K562 (cell line): Measurements from ENCODE around the gene OCIAD1. TPM values are rescaled to one million over a fixed set of nuclear protein-coding genes. Genes with fewer than 3 reads are reported as not detected.

Experiments used
- ATAC-seq: fragments of 200-7000 bp; cut with Tn5 transposase; 3 replicates; pipeline ENCODE4 v1.9.1; 2020; ENCODE audit warnings: moderate library complexity
- BruUV-seq: library from RNA; stranded (reverse); fragments of 400-500 nt; replicated peaks from 2 replicates; lab custom pipeline; 2021; lab: Mats Ljungman, UMichigan
- CTCF ChIA-PET: fragments of 300-600 bp; formaldehyde crosslinking; extraction: SDS; loops from one replicate; lab custom pipeline; 2021; ENCODE audit warnings: low intra/inter-chr PET ratio; lab: Yijun Ruan, JAX
- POLR2A ChIA-PET: fragments of 300-600, 350-650 bp; sonication (Branson Sonifier 250); formaldehyde crosslinking; extraction: SDS; loops from one replicate; lab custom pipeline; 2021; ENCODE audit warnings: antibody characterized with exemption, inconsistent platforms; lab: Yijun Ruan, JAX
- DNase-seq, 4 experiments: peaks; one replicate each; pipeline versions ENCODE4 v3.0.0 to v3.0.0-alpha.2; 2011 to 2018; ENCODE audit warnings: low spot score in 3 of 4, mixed read lengths in 3 of 4; ENCODE audit errors: extremely low read depth in 1 of 4
- FAIRE-seq: peaks from 2 replicates; lab custom pipeline; 2011; peaks lifted over from hg19 to GRCh38; lab: Jason Lieb, UNC
- H2AFZ ChIP-seq: 2 replicates; pipeline ENCODE4 v1.6.0; 2011; ENCODE audit warnings: low read depth, low read length, control low read depth, inconsistent platforms
- H3K27ac ChIP-seq: fragments of 200-600 bp; 3 replicates; pipeline ENCODE4 v1.8.0; 2011; ENCODE audit warnings: low read depth, mild to moderate bottlenecking, control low read depth, inconsistent platforms, low read length, moderate library complexity, mixed read lengths; ENCODE audit errors: extremely low read depth
- H3K27me3 ChIP-seq, 2 experiments: fragments of 300-600 bp in 1 of 2; 2 replicates in 1 of 2; 3 replicates in 1 of 2; pipeline versions ENCODE4 v1.6.0 to v1.8.0; 2011; ENCODE audit warnings: inconsistent platforms in 2 of 2, low read length in 2 of 2, mild to moderate bottlenecking in 1 of 2, mixed read lengths in 1 of 2, moderate library complexity in 1 of 2; ENCODE audit not compliant: control insufficient read depth in 2 of 2, insufficient read depth in 2 of 2
- H3K36me3 ChIP-seq: fragments of 300-600 bp; 3 replicates; pipeline ENCODE4 v1.8.0; 2011; ENCODE audit warnings: mild to moderate bottlenecking, low read length, inconsistent platforms; ENCODE audit not compliant: control insufficient read depth, insufficient read depth
- H3K4me1 ChIP-seq, 2 experiments: fragments of 200-600 bp in 1 of 2; replicated peaks in 1 of 2; 2 replicates in 1 of 2; 3 replicates in 1 of 2; pipeline versions ENCODE4 v1.5.1 to v1.8.0; 2011; ENCODE audit warnings: inconsistent platforms in 2 of 2, low read length in 2 of 2, mild to moderate bottlenecking in 1 of 2, mixed read lengths in 1 of 2, moderate library complexity in 1 of 2; ENCODE audit not compliant: control insufficient read depth in 2 of 2, insufficient read depth in 2 of 2
- H3K4me2 ChIP-seq: 2 replicates; pipeline ENCODE4 v1.6.1; 2011; ENCODE audit warnings: low read length, control low read depth, inconsistent platforms, mixed read lengths; ENCODE audit not compliant: insufficient read depth
- H3K4me3 ChIP-seq: fragments of 200-600 bp; sonication (generic), shearing (Covaris generic); 2 replicates; pipeline ENCODE4 v1.5.1; 2016; ENCODE audit warnings: control low read depth, inconsistent platforms
- H3K79me2 ChIP-seq: fragments of 200-600 bp; 3 replicates; pipeline ENCODE4 v1.8.0; 2011; ENCODE audit warnings: low read length, inconsistent platforms; ENCODE audit not compliant: control insufficient read depth, insufficient read depth
- H3K9ac ChIP-seq, 2 experiments: 2 replicates each; pipeline versions ENCODE4 v1.6.0 to v1.6.1; 2011; ENCODE audit warnings: low read depth in 2 of 2, low read length in 2 of 2, control low read depth in 1 of 2, inconsistent platforms in 1 of 2, mild to moderate bottlenecking in 1 of 2, mixed read lengths in 1 of 2; ENCODE audit not compliant: insufficient read depth in 1 of 2
- H3K9me1 ChIP-seq: one replicate; pipeline ENCODE4 v1.6.0; 2011; ENCODE audit warnings: inconsistent platforms, mild to moderate bottlenecking, low read length, moderate library complexity; ENCODE audit not compliant: control insufficient read depth, insufficient read depth
- H3K9me3 ChIP-seq: replicated peaks from 2 replicates; pipeline ENCODE4 v1.5.1; 2011; ENCODE audit warnings: low read depth, low read length, inconsistent platforms; ENCODE audit not compliant: control insufficient read depth, insufficient read depth
- H4K20me1 ChIP-seq: replicated peaks from 2 replicates; pipeline ENCODE4 v1.6.1; 2011; ENCODE audit warnings: low read length, inconsistent platforms, mixed read lengths; ENCODE audit not compliant: control insufficient read depth, insufficient read depth
- CBFA2T3 ChIP-seq: fragments of 450-650 bp; IDR thresholded peaks from 2 replicates; pipeline ENCODE4 v1.6.1; 2017
- CHD2 ChIP-seq: IDR thresholded peaks from 2 replicates; pipeline ENCODE4 v1.6.1; 2011; ENCODE audit warnings: low read depth, low read length
- MEF2D ChIP-seq: conservative IDR thresholded peaks from 2 replicates; pipeline ENCODE4 v1.6.1; 2016; ENCODE audit warnings: low read depth, missing genetic modification characterization, missing compliant biosample characterization
- MIER1 ChIP-seq: fragments of 450-650 bp; IDR thresholded peaks from 2 replicates; pipeline ENCODE4 v1.6.1; 2016; ENCODE audit warnings: antibody characterized with exemption, mild to moderate bottlenecking, low read depth
- PCBP2 ChIP-seq: fragments of 200-400 bp; formaldehyde crosslinking; IDR thresholded peaks from 2 replicates; pipeline ENCODE4 v1.6.1; 2018; ENCODE audit warnings: low read length, low read depth, mild to moderate bottlenecking, moderate library complexity; ENCODE audit not compliant: poor library complexity, severe bottlenecking
- RBFOX2 ChIP-seq: fragments of 200-400 bp; formaldehyde crosslinking; IDR thresholded peaks from 2 replicates; pipeline ENCODE4 v1.6.1; 2017; ENCODE audit warnings: low read depth, mild to moderate bottlenecking, low read length, moderate library complexity
- ZNF24 ChIP-seq: fragments of 450-650 bp; IDR thresholded peaks from 2 replicates; pipeline ENCODE4 v1.6.1; 2016
- WGBS: fragments of 100-300 bp; shearing (Covaris generic); methylation state at CpG from one replicate; pipeline ENCODE4 v1.1.6; 2016; ENCODE audit warnings: low coverage, mixed read lengths; ENCODE audit not compliant: insufficient coverage; ENCODE audit errors: missing lambda C conversion rate; 5-methylcytosine and 5-hydroxymethylcytosine counted together
- in situ Hi-C: fragments of 300-500 bp; cut with MboI; formaldehyde crosslinking; loops from 4 replicates; pipeline ENCODE4 v1.15.0; 2018; ENCODE audit warnings: inconsistent platforms, mixed read lengths
- intact Hi-C: fragments of 100-400 bp; cut with micrococcal nuclease; formaldehyde crosslinking; loops from 2 replicates; pipeline ENCODE4 v1.14.2; 2022
- polyA plus RNA-seq, 8 experiments: library from polyadenylated mRNA; depleted of rRNA in 4 of 8; stranded (reverse) in 5 of 8; unstranded in 3 of 8; fragments of >200 nt; fragmentation: Nextera tagmentation in 2 of 8; fragmentation: Illumina TruSeq in 1 of 8; extraction: Ambion mirVana in 2 of 8; extraction: Trizol in 1 of 8; gene quantifications; 2 replicates each; pipeline versions ENCODE4 v1.2.1 to v1.2.3, GENCODE V29; 2011 to 2014; ENCODE audit warnings: inconsistent platforms in 1 of 8, missing spikeins in 1 of 8
- total RNA-seq, 7 experiments: library from RNA; depleted of rRNA in 6 of 7; stranded (reverse); fragments of >200 nt in 6 of 7; fragmentation: Illumina TruSeq in 2 of 7; extraction: Trizol in 2 of 7; gene quantifications; 2 replicates each; pipeline versions ENCODE4 v1.2.1 to v1.2.3, GENCODE V29; 2011 to 2021; ENCODE audit warnings: low replicate concordance in 1 of 7
- TF ChIP-seq, protein P1 (sequence below): IDR thresholded peaks from 3 replicates; pipeline ENCODE4 v1.6.1; 2011; ENCODE audit warnings: borderline replicate concordance, mild to moderate bottlenecking; ENCODE audit not compliant: insufficient read length, insufficient read depth
- TF ChIP-seq, protein P2 (sequence below): fragments of 450-650 bp; formaldehyde crosslinking; IDR thresholded peaks from 2 replicates; pipeline ENCODE4 v1.4.0; 2020; ENCODE audit warnings: mild to moderate bottlenecking
- TF ChIP-seq, protein P3 (sequence below): fragments of 450-650 bp; IDR thresholded peaks from 2 replicates; pipeline ENCODE4 v1.6.1; 2017; ENCODE audit warnings: antibody characterized with exemption, mild to moderate bottlenecking

The OCIAD1 gene
- total and polyA plus RNA-seq, 9 of the 15 experiments (the other 6 are each of a cell fraction or from before 2014, with no cell fraction given): 99.0 to 358 (median 196) TPM

DNA sequence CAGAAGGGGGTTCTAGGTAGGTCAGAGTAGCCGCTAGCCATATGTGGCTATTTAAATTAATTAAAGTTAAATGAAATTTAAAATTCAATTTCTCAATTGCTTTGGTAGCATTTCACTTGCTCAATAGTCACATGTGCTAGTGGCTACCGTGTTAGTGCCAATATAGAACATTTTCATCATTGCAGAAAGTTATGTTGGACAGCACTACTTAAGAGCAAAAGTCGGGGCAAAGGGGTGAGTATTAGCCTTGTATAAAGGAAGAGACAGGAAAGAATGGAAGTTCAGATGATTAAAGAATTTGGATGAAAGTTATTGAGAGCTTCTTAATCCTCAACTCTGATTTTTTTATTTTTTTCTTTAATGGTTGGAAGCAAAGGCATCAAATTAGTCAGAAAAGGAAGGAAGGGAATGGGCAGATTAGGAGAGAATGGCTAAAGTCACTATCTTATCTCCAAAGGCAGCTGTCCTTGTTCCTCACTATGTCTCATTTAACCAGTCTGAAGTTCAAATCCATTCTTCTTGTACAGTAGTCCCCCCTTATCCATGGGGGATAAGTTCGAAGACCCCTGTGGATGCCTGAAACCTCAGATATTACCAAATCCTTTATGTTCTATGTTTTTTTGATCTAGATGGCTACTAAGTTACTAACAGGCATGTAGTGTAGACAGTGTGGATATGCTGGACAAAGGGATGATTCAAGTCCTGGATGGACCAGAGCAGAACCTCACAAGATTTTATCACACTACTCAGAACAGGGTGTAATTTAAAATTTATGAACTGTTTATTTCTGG lies 22.9 kb downstream of the OCIAD1 start:
- FAIRE-seq: peak; percentile 64
- peak; percentile 81 for ATAC-seq
- Histone ChIP-seq H2AFZ (no peak overlapping the region), H4K20me1 (no peaks in the 10 kb centered on the region; the same call in 1 of the 2 replicates), H3K9ac (no peak overlapping the region), H3K36me3 (peaks cover 76% of the 10 kb centered on the region; the same call in 2 of the 3 replicates), H3K4me1 (peaks cover 0 to 17% of the 10 kb centered on the region in 2 experiments; a peak in 4 of 5 replicates), H3K9me3 (no peaks in the 10 kb centered on the region), H3K4me3 (no peak overlapping the region), H3K79me2 (no peaks in the 10 kb centered on the region), H3K27ac (no peak overlapping the region; the same call in 2 of the 3 replicates), H3K27me3 (no peaks in the 10 kb centered on the region), H3K4me2 (peak overlapping the region; percentile 13; the same call in 1 of the 2 replicates), H3K9me1 (no peaks in the 10 kb centered on the region)
- ChIA-PET POLR2A (interaction anchor here (0.8 to 1.1 kb wide), 2 partner anchors 11 to 37 kb away, joined by 3 read pairs; no protein-coding TSS in a partner anchor), CTCF (no interaction called here)
- BruUV-seq: TSS peak; percentile 18
- intact Hi-C loops: no loop called here
- in situ Hi-C loops: no loop called here
- WGBS: 35% methylated on average over 4 of the region's 4 CpGs
- peak in 2 of 4 experiments; percentile 38 to 66 for DNase-seq
- TF ChIP-seq, protein P1, sequence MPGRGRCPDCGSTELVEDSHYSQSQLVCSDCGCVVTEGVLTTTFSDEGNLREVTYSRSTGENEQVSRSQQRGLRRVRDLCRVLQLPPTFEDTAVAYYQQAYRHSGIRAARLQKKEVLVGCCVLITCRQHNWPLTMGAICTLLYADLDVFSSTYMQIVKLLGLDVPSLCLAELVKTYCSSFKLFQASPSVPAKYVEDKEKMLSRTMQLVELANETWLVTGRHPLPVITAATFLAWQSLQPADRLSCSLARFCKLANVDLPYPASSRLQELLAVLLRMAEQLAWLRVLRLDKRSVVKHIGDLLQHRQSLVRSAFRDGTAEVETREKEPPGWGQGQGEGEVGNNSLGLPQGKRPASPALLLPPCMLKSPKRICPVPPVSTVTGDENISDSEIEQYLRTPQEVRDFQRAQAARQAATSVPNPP: no peak
- TF ChIP-seq PCBP2 (no peak), ZNF24 (no peak), CBFA2T3 (peak; percentile 90), MIER1 (no peak), CHD2 (no peak), RBFOX2 (no peak), MEF2D (tag) (no peak)
- TF ChIP-seq, protein P2, sequence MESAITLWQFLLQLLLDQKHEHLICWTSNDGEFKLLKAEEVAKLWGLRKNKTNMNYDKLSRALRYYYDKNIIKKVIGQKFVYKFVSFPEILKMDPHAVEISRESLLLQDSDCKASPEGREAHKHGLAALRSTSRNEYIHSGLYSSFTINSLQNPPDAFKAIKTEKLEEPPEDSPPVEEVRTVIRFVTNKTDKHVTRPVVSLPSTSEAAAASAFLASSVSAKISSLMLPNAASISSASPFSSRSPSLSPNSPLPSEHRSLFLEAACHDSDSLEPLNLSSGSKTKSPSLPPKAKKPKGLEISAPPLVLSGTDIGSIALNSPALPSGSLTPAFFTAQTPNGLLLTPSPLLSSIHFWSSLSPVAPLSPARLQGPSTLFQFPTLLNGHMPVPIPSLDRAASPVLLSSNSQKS: no peak
- TF ChIP-seq, protein P3, sequence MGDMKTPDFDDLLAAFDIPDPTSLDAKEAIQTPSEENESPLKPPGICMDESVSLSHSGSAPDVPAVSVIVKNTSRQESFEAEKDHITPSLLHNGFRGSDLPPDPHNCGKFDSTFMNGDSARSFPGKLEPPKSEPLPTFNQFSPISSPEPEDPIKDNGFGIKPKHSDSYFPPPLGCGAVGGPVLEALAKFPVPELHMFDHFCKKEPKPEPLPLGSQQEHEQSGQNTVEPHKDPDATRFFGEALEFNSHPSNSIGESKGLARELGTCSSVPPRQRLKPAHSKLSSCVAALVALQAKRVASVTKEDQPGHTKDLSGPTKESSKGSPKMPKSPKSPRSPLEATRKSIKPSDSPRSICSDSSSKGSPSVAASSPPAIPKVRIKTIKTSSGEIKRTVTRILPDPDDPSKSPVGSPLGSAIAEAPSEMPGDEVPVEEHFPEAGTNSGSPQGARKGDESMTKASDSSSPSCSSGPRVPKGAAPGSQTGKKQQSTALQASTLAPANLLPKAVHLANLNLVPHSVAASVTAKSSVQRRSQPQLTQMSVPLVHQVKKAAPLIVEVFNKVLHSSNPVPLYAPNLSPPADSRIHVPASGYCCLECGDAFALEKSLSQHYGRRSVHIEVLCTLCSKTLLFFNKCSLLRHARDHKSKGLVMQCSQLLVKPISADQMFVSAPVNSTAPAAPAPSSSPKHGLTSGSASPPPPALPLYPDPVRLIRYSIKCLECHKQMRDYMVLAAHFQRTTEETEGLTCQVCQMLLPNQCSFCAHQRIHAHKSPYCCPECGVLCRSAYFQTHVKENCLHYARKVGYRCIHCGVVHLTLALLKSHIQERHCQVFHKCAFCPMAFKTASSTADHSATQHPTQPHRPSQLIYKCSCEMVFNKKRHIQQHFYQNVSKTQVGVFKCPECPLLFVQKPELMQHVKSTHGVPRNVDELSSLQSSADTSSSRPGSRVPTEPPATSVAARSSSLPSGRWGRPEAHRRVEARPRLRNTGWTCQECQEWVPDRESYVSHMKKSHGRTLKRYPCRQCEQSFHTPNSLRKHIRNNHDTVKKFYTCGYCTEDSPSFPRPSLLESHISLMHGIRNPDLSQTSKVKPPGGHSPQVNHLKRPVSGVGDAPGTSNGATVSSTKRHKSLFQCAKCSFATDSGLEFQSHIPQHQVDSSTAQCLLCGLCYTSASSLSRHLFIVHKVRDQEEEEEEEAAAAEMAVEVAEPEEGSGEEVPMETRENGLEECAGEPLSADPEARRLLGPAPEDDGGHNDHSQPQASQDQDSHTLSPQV: no peak
